Cardiac fibroblast (primary cell): ENCODE measurements around the gene PLEKHG7.

Source experiments
- DNase-seq, 2 donors: peaks; one replicate each; pipeline versions ENCODE4 v3.0.0 to v3.0.0-alpha.2; 2010; ENCODE audit warnings: low read depth in 2 of 2
- H3K4me3 ChIP-seq, 2 donors: replicated peaks in 1 of 2; 1 replicate in 1 of 2; 2 replicates in 1 of 2; pipeline ENCODE4 v1.5.1; 2011; ENCODE audit warnings: low read depth in 2 of 2, low read length in 2 of 2, mild to moderate bottlenecking in 2 of 2, moderate library complexity in 1 of 2
- TF ChIP-seq, protein P1 (sequence below): IDR thresholded peaks from one replicate; pipeline ENCODE4 v1.5.1; 2011; ENCODE audit warnings: low read depth, mild to moderate bottlenecking, low read length, inconsistent platforms

Gene PLEKHG7

DNA sequence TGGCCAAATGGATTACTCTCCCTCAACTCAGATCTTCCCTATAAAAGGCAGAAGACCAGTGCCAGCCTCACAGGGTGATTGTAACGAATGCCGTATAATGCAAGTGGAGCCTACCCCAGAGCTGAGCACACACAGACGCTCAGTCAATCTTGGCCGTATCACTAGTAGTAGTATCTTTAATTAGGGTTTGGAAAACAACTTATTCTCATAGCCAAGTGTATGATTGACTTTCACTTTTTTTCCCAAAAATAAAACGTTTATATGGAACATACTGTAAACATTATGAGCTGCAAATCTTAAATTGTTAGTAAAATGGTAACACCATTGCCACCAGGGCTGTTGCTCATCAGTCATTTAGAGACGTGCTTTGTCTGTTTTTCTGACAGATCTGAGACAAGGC, 30.4 kb downstream of the PLEKHG7 start:
- no peak overlapping the region for H3K4me3 ChIP-seq
- TF ChIP-seq, protein P1, sequence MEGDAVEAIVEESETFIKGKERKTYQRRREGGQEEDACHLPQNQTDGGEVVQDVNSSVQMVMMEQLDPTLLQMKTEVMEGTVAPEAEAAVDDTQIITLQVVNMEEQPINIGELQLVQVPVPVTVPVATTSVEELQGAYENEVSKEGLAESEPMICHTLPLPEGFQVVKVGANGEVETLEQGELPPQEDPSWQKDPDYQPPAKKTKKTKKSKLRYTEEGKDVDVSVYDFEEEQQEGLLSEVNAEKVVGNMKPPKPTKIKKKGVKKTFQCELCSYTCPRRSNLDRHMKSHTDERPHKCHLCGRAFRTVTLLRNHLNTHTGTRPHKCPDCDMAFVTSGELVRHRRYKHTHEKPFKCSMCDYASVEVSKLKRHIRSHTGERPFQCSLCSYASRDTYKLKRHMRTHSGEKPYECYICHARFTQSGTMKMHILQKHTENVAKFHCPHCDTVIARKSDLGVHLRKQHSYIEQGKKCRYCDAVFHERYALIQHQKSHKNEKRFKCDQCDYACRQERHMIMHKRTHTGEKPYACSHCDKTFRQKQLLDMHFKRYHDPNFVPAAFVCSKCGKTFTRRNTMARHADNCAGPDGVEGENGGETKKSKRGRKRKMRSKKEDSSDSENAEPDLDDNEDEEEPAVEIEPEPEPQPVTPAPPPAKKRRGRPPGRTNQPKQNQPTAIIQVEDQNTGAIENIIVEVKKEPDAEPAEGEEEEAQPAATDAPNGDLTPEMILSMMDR = no peak
- DNase-seq = no peak

DNA sequence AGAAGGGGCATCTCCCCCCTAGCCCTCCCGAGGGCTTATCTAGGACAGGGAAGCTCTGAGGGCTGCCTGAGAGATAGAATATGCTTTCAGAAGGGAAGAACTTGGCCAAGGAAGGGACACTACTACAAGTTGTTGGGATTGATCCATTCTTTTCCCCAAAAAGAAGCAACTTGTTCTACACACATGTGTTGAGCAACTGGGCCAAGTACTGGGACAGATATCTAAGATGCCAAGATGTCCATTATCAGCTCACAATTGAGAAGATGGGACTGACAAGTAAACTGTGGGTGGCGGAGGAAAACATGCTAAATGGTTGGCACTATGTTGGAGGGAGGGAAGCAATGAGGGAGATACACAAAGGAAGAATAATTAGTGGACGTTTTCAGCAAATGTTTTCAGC, 30.9 kb downstream of the PLEKHG7 start:
- no peak overlapping the region for H3K4me3 ChIP-seq
- DNase-seq = no peak
- TF ChIP-seq, protein P1 = no peak

DNA sequence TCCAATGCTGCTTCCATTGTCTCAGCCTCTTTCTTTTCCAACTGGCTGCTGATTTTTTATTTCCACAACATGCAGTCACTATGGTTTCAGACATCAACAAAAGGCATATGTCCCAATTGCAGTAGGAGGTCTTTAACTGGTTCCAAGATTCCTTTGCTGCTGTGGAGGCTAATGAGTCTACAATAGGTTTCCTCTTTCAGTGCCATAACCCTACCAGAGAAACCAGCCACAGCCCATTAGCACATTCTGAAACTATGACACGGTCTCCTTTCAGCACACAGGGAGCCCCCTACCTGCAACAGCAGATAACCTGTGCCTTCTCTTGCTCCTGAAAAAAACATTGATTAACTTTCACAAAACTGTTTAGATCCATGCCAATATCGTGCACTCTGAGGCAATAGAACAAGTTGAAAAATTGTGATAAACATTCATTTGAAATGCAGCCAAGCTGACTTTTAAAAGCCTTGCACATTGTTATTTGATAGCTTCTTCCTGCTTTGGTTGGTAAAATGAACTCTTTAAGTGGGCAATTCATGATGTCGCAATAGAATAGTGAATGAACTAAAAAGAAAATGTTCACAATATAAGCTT, 32.4 kb downstream of the PLEKHG7 start:
- no peak overlapping the region for H3K4me3 ChIP-seq
- peak; percentile 91 to 98 for DNase-seq
- TF ChIP-seq, protein P1 = no peak

DNA sequence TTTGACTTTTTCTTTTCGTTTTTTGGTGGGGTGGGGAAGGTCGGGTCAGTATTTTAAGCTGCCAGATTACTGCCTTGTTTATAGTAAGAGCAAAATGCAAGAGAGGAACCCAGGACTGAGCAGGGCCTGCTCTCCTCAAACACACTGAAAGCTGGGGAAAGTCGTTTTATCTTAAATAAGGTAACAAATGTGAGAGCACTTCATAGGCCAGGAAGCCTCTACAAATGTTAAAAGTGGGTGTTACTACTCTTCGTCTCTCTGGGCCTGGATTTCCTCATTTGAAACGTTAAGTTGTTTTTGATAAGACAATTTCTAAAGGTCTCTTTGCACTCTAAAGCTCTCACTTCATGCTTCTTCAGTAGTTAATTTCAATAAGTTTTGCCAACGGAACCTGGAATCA, 33.8 kb downstream of the PLEKHG7 start:
- no peak overlapping the region for H3K4me3 ChIP-seq
- TF ChIP-seq, protein P1 = no peak

DNA sequence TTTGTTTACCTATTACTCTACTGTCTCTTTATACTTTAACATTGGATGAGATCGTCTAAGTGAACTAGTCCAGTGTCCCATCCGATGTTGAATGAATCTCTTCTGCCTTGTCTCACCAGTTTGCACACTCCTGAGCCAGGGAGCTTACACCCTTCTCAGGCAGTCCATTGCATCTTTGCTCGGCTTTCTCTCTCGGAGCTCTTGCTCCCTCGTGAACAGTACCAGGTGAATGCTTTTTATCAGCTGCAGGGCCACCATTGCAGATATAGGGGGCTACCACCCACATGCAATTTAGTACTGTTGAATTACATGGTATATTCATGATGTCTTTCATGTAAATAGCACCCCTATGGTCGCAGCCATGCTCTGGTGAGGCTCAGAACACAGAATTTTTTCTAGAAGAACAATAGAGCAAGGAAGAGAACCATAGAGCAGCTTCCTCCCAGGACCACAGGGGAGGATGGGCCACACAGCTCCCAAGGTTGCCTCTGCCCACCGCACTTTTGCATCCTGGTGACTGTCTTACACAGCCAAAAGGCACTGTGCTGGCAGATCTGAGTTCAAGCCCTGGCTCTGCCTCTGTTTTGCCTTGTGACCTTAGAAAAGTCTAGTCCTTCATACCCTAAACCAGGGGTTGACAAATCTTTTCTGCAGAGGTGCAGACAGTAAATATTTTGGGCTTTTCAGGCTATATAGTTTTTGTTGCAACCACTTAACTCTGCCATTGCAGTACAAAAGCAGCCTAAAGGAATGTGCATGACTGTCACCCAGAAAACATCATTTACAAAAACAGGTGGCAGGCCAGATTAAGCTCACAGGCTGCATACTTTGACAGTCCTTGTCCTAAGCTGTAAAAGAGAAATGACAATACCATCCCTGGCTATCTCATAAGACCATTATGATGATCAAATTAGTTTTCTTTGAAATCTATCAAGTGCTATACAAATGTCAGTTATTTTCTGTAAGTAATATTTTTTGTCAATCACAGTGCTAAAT, 35.4 kb downstream of the PLEKHG7 start:
- DNase-seq = no peak
- TF ChIP-seq, protein P1 = no peak
- H3K4me3 ChIP-seq = no peak overlapping the region

More for the DNA sequence above, 33.8 kb downstream of the PLEKHG7 start:
- DNase-seq = no peak

DNA sequence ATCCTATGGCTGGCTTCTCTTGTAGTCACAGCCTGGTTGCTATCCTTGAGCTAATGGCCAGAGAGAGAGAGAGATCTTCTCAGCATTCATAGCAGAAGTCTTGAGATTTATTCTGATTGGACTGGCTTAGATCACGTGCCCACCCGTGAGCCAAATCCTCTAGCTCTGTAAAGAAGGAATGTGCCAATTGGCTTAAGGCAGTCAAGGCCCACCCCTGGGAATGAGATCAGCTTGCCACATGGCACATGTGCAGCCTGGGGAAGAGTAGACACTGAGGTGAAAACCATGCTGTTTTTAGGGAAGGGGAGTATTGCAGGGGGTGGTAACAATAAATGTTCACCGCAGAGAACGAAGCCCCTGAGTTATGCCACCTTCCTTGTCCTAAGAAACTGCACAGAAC, 36.3 kb downstream of the PLEKHG7 start:
- peak; percentile 27 to 36 for DNase-seq
- TF ChIP-seq, protein P1 = no peak
- no peak overlapping the region for H3K4me3 ChIP-seq
